Inferior parietal cortex (tissue), 1 donor: Measurements from ENCODE around the gene TFPI.

Experiments
- DNase-seq: peaks from one replicate; pipeline ENCODE4 v3.0.0-alpha.2; 2016; ENCODE audit errors: extremely low spot score

The TFPI gene

DNA sequence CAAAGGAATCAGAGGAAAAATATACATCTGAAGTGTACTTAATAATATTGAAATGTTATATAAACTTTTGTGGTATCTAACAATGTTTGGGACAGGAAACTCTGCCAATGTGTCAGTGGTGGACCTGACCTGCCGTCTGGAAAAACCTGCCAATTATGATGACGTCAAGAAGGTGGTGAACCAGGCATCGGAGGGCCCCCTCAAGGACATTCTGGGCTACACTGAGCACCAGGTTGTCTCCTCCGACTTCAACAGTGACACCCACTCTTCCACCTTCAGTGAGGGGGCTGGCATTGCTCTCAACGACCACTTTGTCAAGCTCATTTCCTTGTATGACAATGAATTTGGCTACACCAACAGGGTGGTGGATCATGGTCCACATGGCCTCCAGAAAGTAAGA is 138.8 kb downstream of the TFPI start:
- no peak for DNase-seq
